Erythroblast (primary cell): ENCODE data around the gene REEP3.

Experiments used
- GATA1 ChIP-seq: IDR thresholded peaks from 2 replicates; pipeline ENCODE4 v1.6.1; 2011; ENCODE audit warnings: low read depth, mild to moderate bottlenecking, control low read depth, low read length, moderate library complexity
- POLR2A ChIP-seq: IDR thresholded peaks from 2 replicates; pipeline ENCODE4 v1.6.1; 2011; ENCODE audit warnings: mild to moderate bottlenecking, low read length

GRCh38 chr10:63586043-63586442, 64.8 kb downstream of the REEP3 start:
- TF ChIP-seq POLR2A (no peak), GATA1 (no peak)
